ENCODE results near the gene LRRC56.
A peak's percentile ranks its signal among the peaks of the same experiment; 100 is the strongest.

Gene LRRC56

DNA sequence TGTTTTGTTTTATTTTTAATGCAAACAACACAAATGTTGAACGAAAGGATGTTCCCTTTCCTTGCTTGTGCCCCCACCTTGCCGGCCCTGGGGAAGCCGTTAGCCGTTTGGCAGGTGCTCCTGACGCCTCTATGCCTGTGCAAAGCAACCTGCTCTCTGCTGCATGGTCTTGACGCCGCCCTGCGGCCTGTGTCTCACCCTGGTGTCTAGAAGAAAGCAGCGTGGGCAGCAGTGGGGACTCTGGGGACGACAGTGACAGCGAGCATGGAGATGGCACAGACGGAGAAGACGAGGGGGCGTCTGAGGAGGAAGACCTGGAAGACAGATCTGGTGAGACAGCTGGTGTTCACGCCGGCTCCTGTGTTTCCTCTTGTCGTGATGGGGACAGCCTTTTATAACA is 44.4 kb downstream of the LRRC56 start:
- Histone ChIP-seq H2AK5ac (ENCODE audit: low read depth, low read length) (no peak overlapping the region), H2AFZ (ENCODE audit: low read length) (no peak overlapping the region), H3K79me1 (ENCODE audit: low read depth, low read length) (peaks cover 34% of the 10 kb centered on the region), H3K9ac (ENCODE audit: low read depth, low read length, poor library complexity) (no peak overlapping the region), H3K18ac (ENCODE audit: low read length) (no peak overlapping the region), H2BK15ac (ENCODE audit: low read length) (no peak overlapping the region), H3K4ac (ENCODE audit: low read length) (no peak overlapping the region), H4K91ac (ENCODE audit: low read depth, low read length, poor library complexity) (no peak overlapping the region), H2BK5ac (ENCODE audit: low read length) (no peak overlapping the region), H3K27ac (replicated peaks; ENCODE audit: low read length) (no peak overlapping the region), H4K8ac (ENCODE audit: low read depth, low read length) (no peak overlapping the region), H3K4me1 (ENCODE audit: control insufficient read depth in 2 of 2, insufficient read depth in 1 of 2, low read depth in 1 of 2, low read length in 2 of 2) (peaks cover 13 to 16% of the 10 kb centered on the region in 2 donors), H3K14ac (ENCODE audit: low read length) (no peak overlapping the region), H3K9me3 (replicated peaks in 1 of 2; ENCODE audit: control insufficient read depth in 2 of 2, insufficient read depth in 1 of 2, low read depth in 1 of 2, low read length in 2 of 2) (no peaks in the 10 kb centered on the region), H2BK120ac (ENCODE audit: low read depth, low read length) (no peak overlapping the region), H2BK12ac (ENCODE audit: low read length) (no peak overlapping the region), H3K4me2 (ENCODE audit: insufficient read depth, low read length, poor library complexity, severe bottlenecking) (no peak overlapping the region), H3K4me3 (ENCODE audit: low read length in 2 of 2) (no peak overlapping the region), H3K23ac (ENCODE audit: low read depth, low read length, poor library complexity) (peak overlapping the region; percentile 40), H3K36me3 (replicated peaks in 1 of 2; ENCODE audit: control insufficient read depth in 2 of 2, insufficient read depth in 2 of 2, low read length in 2 of 2) (peaks cover 24 to 47% of the 10 kb centered on the region in 2 donors), H3K27me3 (ENCODE audit: control insufficient read depth in 3 of 3, insufficient read depth in 3 of 3, low read depth in 1 of 3, low read length in 3 of 3) (no peaks in the 10 kb centered on the region)
- WGBS, 2 donors (ENCODE audit: extremely low coverage in 2 of 2, insufficient read length in 2 of 2, insufficient replicate concordance in 1 of 2): no CpG with 5 or more reads among the region's 17 CpGs
- no peak for DNase-seq (ENCODE audit: low spot score)

DNA sequence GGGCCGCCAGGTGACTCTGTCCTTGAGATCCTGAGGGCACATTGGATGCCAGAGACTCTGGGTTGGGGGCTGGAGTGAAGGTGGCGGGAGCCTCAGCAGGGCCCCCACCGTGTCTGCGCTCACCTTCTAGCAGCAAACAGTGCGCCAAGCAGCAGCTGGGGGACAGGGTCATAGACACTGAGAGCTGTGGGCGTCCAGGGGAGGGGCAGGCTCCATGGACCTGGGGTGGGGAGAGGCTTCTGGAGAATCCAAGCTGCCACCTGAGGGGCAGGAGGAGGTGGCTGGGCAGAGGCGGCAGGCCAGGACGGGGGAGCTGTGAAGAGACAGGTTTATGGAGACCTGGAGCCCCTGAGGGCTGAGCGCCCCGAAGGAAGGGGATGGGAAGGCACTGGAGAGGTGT is 47.0 kb downstream of the LRRC56 start:
- Histone ChIP-seq H4K8ac (ENCODE audit: low read depth, low read length) (no peak overlapping the region), H3K14ac (ENCODE audit: low read length) (no peak overlapping the region), H3K4me2 (ENCODE audit: insufficient read depth, low read length, poor library complexity, severe bottlenecking) (no peak overlapping the region), H3K27me3 (ENCODE audit: control insufficient read depth in 3 of 3, insufficient read depth in 3 of 3, low read depth in 1 of 3, low read length in 3 of 3) (no peaks in the 10 kb centered on the region), H3K9me3 (replicated peaks in 1 of 2; ENCODE audit: control insufficient read depth in 2 of 2, insufficient read depth in 1 of 2, low read depth in 1 of 2, low read length in 2 of 2) (no peaks in the 10 kb centered on the region), H2AK5ac (ENCODE audit: low read depth, low read length) (no peak overlapping the region), H3K27ac (replicated peaks; ENCODE audit: low read length) (no peak overlapping the region), H3K4ac (ENCODE audit: low read length) (no peak overlapping the region), H3K23ac (ENCODE audit: low read depth, low read length, poor library complexity) (peak overlapping the region; percentile 6), H4K91ac (ENCODE audit: low read depth, low read length, poor library complexity) (no peak overlapping the region), H3K4me1 (ENCODE audit: control insufficient read depth in 2 of 2, insufficient read depth in 1 of 2, low read depth in 1 of 2, low read length in 2 of 2) (peaks cover 0 to under 1% of the 10 kb centered on the region in 2 donors), H3K79me1 (ENCODE audit: low read depth, low read length) (peaks cover 26% of the 10 kb centered on the region), H2AFZ (ENCODE audit: low read length) (no peak overlapping the region), H2BK12ac (ENCODE audit: low read length) (no peak overlapping the region), H3K18ac (ENCODE audit: low read length) (no peak overlapping the region), H3K36me3 (replicated peaks in 1 of 2; ENCODE audit: control insufficient read depth in 2 of 2, insufficient read depth in 2 of 2, low read length in 2 of 2) (peaks cover 39 to 63% of the 10 kb centered on the region in 2 donors), H2BK5ac (ENCODE audit: low read length) (no peak overlapping the region), H2BK120ac (ENCODE audit: low read depth, low read length) (no peak overlapping the region), H2BK15ac (ENCODE audit: low read length) (no peak overlapping the region), H3K9ac (ENCODE audit: low read depth, low read length, poor library complexity) (no peak overlapping the region), H3K4me3 (ENCODE audit: low read length in 2 of 2) (no peak overlapping the region)
- WGBS, 2 donors (ENCODE audit: extremely low coverage in 2 of 2, insufficient read length in 2 of 2, insufficient replicate concordance in 1 of 2): no CpG with 5 or more reads among the region's 10 CpGs
- DNase-seq (ENCODE audit: low spot score): no peak

DNA sequence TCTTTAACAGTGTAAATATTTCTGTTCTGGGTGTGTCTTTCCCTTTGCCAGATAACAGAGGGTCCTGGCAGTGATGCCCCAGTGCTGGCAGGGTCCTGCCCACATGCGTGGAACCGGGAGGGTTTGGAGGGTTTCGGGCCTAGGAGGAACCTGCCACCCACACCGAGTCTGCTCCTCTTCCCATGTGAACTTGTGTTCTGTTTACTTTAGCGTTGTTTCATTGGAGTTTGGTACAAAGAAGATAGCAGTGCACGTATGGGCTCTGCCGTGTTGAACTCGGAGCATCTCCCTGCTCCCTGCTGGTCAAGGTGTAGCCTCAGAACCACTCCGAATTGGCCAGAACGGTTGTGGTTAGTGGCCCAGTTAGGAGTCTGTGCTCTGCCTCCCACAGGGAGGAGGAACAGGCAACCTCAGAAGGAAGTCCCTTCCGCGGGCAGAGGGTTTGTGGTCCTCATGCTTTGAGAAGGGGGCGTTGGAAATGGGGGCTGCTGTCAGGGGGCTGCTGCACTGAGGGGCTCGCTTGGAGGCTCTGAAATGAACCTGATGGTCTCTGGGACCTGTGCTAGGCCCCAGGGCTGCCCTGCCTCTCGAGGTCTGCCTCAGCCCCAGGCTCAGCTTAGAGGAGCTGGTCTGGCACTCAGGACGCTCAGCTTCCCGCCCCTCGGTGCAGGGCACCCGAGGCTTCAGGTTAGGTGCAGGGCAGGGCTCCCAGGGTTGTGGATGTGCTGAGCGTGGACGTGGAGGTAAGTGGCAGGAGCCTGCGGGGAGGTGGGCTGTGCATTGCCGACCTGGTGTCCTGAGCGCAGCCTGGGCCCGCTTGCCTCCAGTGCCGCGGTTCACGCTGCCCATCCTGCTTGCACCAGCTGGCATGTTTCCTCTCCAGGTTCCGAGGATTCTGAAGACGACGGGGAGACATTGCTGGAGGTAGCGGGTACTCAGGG is 49.3 kb downstream of the LRRC56 start:
- Histone ChIP-seq H3K23ac (ENCODE audit: low read depth, low read length, poor library complexity) (no peak overlapping the region), H2BK120ac (ENCODE audit: low read depth, low read length) (no peak overlapping the region), H3K4me3 (ENCODE audit: low read length in 2 of 2) (no peak overlapping the region), H3K4me2 (ENCODE audit: insufficient read depth, low read length, poor library complexity, severe bottlenecking) (no peak overlapping the region), H3K9ac (ENCODE audit: low read depth, low read length, poor library complexity) (no peak overlapping the region), H3K14ac (ENCODE audit: low read length) (no peak overlapping the region), H2AK5ac (ENCODE audit: low read depth, low read length) (no peak overlapping the region), H4K91ac (ENCODE audit: low read depth, low read length, poor library complexity) (no peak overlapping the region), H3K27me3 (ENCODE audit: control insufficient read depth in 3 of 3, insufficient read depth in 3 of 3, low read depth in 1 of 3, low read length in 3 of 3) (no peaks in the 10 kb centered on the region), H3K4me1 (ENCODE audit: control insufficient read depth in 2 of 2, insufficient read depth in 1 of 2, low read depth in 1 of 2, low read length in 2 of 2) (no peaks in the 10 kb centered on the region), H3K27ac (replicated peaks; ENCODE audit: low read length) (no peak overlapping the region), H3K4ac (ENCODE audit: low read length) (no peak overlapping the region), H2BK15ac (ENCODE audit: low read length) (no peak overlapping the region), H2BK12ac (ENCODE audit: low read length) (no peak overlapping the region), H4K8ac (ENCODE audit: low read depth, low read length) (no peak overlapping the region), H2AFZ (ENCODE audit: low read length) (no peak overlapping the region), H3K79me1 (ENCODE audit: low read depth, low read length) (peaks cover 13% of the 10 kb centered on the region), H3K18ac (ENCODE audit: low read length) (no peak overlapping the region), H2BK5ac (ENCODE audit: low read length) (no peak overlapping the region), H3K9me3 (replicated peaks in 1 of 2; ENCODE audit: control insufficient read depth in 2 of 2, insufficient read depth in 1 of 2, low read depth in 1 of 2, low read length in 2 of 2) (no peaks in the 10 kb centered on the region), H3K36me3 (replicated peaks in 1 of 2; ENCODE audit: control insufficient read depth in 2 of 2, insufficient read depth in 2 of 2, low read length in 2 of 2) (peaks cover 49 to 80% of the 10 kb centered on the region in 2 donors)
- WGBS, 2 donors (ENCODE audit: extremely low coverage in 2 of 2, insufficient read length in 2 of 2, insufficient replicate concordance in 1 of 2): no CpG with 5 or more reads among the region's 32 CpGs
- no peak for DNase-seq (ENCODE audit: low spot score)

DNA sequence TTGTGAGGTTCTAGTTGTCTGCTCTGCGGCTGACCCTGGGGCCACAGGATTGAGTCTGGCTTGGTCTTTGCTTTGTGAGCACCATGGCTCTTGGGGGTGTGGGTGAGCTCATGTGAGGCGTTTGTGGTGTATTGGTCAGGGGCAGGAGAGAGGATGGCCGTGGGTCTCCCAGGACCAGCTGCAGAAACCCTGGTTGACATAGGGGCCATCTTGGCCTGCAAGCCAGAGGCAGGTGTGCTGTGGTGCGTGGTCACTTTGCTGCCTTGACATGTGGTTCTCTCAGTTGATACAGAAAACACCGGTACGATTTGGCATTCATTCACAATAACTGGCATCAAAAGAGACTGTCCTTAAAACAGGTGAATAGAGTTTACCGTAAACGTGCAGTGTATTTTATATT is 50.2 kb downstream of the LRRC56 start:
- H2BK12ac ChIP-seq (ENCODE audit: low read length): no peak overlapping the region
- H3K27me3 ChIP-seq (ENCODE audit: control insufficient read depth in 3 of 3, insufficient read depth in 3 of 3, low read depth in 1 of 3, low read length in 3 of 3): no peaks in the 10 kb centered on the region
- H3K36me3 ChIP-seq (replicated peaks in 1 of 2; ENCODE audit: control insufficient read depth in 2 of 2, insufficient read depth in 2 of 2, low read length in 2 of 2): peaks cover 51 to 79% of the 10 kb centered on the region in 2 donors
- H2BK5ac ChIP-seq (ENCODE audit: low read length): no peak overlapping the region
- H3K18ac ChIP-seq (ENCODE audit: low read length): no peak overlapping the region
- H2AFZ ChIP-seq (ENCODE audit: low read length): no peak overlapping the region
- H2BK15ac ChIP-seq (ENCODE audit: low read length): no peak overlapping the region
- no peak overlapping the region for H3K9ac ChIP-seq (ENCODE audit: low read depth, low read length, poor library complexity)
- H3K23ac ChIP-seq (ENCODE audit: low read depth, low read length, poor library complexity): peak overlapping the region; percentile 51
- no peak overlapping the region for H3K4ac ChIP-seq (ENCODE audit: low read length)
- no peak overlapping the region for H2AK5ac ChIP-seq (ENCODE audit: low read depth, low read length)
- H3K4me3 ChIP-seq (ENCODE audit: low read length in 2 of 2): no peak overlapping the region
- H3K4me2 ChIP-seq (ENCODE audit: insufficient read depth, low read length, poor library complexity, severe bottlenecking): no peak overlapping the region
- H3K79me1 ChIP-seq (ENCODE audit: low read depth, low read length): peaks cover 13% of the 10 kb centered on the region
- no peaks in the 10 kb centered on the region for H3K4me1 ChIP-seq (ENCODE audit: control insufficient read depth in 2 of 2, insufficient read depth in 1 of 2, low read depth in 1 of 2, low read length in 2 of 2)
- DNase-seq (ENCODE audit: low spot score): no peak
- no peak overlapping the region for H4K8ac ChIP-seq (ENCODE audit: low read depth, low read length)
- H4K91ac ChIP-seq (ENCODE audit: low read depth, low read length, poor library complexity): no peak overlapping the region
- H2BK120ac ChIP-seq (ENCODE audit: low read depth, low read length): no peak overlapping the region
- no peak overlapping the region for H3K14ac ChIP-seq (ENCODE audit: low read length)
- H3K9me3 ChIP-seq (replicated peaks in 1 of 2; ENCODE audit: control insufficient read depth in 2 of 2, insufficient read depth in 1 of 2, low read depth in 1 of 2, low read length in 2 of 2): no peaks in the 10 kb centered on the region
- no CpG with 5 or more reads among the region's 8 CpGs for WGBS, 2 donors (ENCODE audit: extremely low coverage in 2 of 2, insufficient read length in 2 of 2, insufficient replicate concordance in 1 of 2)
- no peak overlapping the region for H3K27ac ChIP-seq (replicated peaks; ENCODE audit: low read length)

All from neuronal stem cell (in vitro differentiated cells).